ENCODE results near the gene DHX40. TPM values are rescaled to one million over a fixed set of nuclear protein-coding genes. Genes with fewer than 3 reads are reported as not detected.

Gene DHX40
- total and polyA plus RNA-seq, 8 donors, result 6.6 to 21.2 (median 15.7) TPM

DNA sequence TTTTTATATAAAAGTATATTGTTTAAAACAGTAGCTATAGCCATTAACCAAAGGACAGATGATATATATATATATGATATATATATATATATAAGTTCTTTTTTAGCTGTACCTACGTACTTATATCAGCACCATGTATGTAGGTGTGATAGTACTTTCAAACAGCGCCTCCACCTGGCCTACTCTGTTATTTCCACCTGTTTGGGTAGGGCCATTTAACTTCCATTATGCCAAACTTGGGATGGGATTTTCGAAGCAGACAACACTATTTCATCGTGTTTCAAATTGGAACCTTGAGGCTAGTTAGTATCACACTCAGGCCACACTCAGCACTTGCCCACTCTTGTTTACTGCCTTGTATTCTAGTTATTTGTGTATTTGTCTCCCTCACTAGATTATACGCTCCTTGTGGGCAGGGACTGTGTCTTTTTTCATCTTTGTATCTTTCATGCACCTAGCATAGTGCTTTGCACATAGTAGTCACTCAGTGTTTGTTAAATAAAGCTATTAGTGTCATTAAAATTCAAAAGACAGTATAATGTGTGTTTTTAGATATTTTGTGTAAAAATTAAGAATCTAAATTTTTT is 42.5 kb downstream of the DHX40 start:
- TF ChIP-seq, protein P1, sequence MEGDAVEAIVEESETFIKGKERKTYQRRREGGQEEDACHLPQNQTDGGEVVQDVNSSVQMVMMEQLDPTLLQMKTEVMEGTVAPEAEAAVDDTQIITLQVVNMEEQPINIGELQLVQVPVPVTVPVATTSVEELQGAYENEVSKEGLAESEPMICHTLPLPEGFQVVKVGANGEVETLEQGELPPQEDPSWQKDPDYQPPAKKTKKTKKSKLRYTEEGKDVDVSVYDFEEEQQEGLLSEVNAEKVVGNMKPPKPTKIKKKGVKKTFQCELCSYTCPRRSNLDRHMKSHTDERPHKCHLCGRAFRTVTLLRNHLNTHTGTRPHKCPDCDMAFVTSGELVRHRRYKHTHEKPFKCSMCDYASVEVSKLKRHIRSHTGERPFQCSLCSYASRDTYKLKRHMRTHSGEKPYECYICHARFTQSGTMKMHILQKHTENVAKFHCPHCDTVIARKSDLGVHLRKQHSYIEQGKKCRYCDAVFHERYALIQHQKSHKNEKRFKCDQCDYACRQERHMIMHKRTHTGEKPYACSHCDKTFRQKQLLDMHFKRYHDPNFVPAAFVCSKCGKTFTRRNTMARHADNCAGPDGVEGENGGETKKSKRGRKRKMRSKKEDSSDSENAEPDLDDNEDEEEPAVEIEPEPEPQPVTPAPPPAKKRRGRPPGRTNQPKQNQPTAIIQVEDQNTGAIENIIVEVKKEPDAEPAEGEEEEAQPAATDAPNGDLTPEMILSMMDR (IDR thresholded peaks at IDR 0.05), result no peak
- intact Hi-C loops (cut with DNase I), result no loop called here
- Histone ChIP-seq H3K27ac (no peak overlapping the region), H3K4me3 (no peak overlapping the region), H3K27me3 (no peaks in the 10 kb centered on the region), H3K4me1 (no peaks in the 10 kb centered on the region), H3K9me3 (no peaks in the 10 kb centered on the region), H3K36me3 (peaks cover 3 to 35% (median 7%) of the 10 kb centered on the region in 3 donors)
- DNase-seq (no peak), ATAC-seq (no peak), FAIRE-seq (no peak)
- WGBS, 2 donors, result 85 to 89% methylated on average over 5 of the region's 5 CpGs

- intact Hi-C loops (cut with DNase I), result no loop called here
- H3K27ac ChIP-seq, result no peak overlapping the region
- DNase-seq, result no peak
- H3K36me3 ChIP-seq, result peaks cover 0 to 15% (median 3%) of the 10 kb centered on the region in 3 donors
- no peaks in the 10 kb centered on the region for H3K9me3 ChIP-seq
- H3K4me1 ChIP-seq, result no peaks in the 10 kb centered on the region
- no peaks in the 10 kb centered on the region for H3K27me3 ChIP-seq
- no peak overlapping the region for H3K4me3 ChIP-seq
- FAIRE-seq, result no peak
- TF ChIP-seq, protein P1 (IDR thresholded peaks at IDR 0.05), result no peak
- ATAC-seq, result no peak
Observed at GRCh38 chr17:59611503-59611902, 46.1 kb downstream of the DHX40 start.

DNA sequence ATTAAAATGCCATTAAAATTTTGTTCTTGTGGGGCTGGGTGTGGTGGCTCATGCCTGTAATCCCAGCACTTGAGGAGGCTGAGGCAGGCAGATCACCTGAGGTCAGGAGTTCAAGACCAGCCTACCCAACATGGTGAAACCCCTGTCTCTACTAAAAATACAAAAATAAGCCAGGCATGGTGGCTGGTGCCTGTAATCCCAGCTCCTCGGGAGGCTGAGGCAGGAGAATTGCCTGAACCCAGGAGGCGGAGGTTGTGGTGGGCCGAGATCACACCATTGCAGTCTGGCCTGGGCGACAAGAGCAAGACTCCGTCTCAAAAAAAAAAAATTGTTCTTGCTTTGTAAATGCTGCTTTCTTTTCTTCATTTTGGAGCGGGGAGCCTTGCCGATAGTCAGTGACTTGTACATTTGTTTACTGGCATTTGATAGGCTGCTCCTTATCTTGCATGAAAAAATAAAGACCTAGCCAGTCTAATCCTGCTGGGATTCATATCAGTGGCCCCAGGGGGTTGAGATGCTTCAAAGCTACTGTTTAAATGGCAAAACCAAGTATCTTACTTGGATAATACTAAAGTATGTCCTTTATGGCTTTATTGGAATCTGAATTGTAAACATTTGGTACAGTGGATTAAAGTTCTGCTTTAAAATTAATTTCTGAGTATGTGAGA is 51.0 kb downstream of the DHX40 start:
- 91 to 92% methylated on average over 7 of the region's 7 CpGs for WGBS, 2 donors
- no peaks in the 10 kb centered on the region for H3K27me3 ChIP-seq
- no peak for FAIRE-seq
- peaks cover under 1 to 11% (median 1%) of the 10 kb centered on the region in 3 donors for H3K4me1 ChIP-seq
- DNase-seq, result no peak
- intact Hi-C loops (cut with DNase I), result no loop called here
- no peaks in the 10 kb centered on the region for H3K36me3 ChIP-seq
- no peak for ATAC-seq
- H3K9me3 ChIP-seq, result no peaks in the 10 kb centered on the region
- TF ChIP-seq, protein P1 (IDR thresholded peaks at IDR 0.05), result no peak
- H3K4me3 ChIP-seq, result no peak overlapping the region
- no peak overlapping the region for H3K27ac ChIP-seq

- Histone ChIP-seq H3K4me3 (no peak overlapping the region), H3K9me3 (no peaks in the 10 kb centered on the region), H3K36me3 (no peaks in the 10 kb centered on the region), H3K27me3 (no peaks in the 10 kb centered on the region), H3K4me1 (peaks cover 8 to 20% (median 9%) of the 10 kb centered on the region in 3 donors), H3K27ac (peak overlapping the region in 1 of 4 donors; percentile 99)
- FAIRE-seq (no peak), ATAC-seq (no peak), DNase-seq (no peak)
- intact Hi-C loops (cut with DNase I), result no loop called here
- 74 to 77% methylated on average over 1 of the region's 1 CpG for WGBS, 2 donors
- TF ChIP-seq, protein P1 (IDR thresholded peaks at IDR 0.05), result no peak
Observed at GRCh38 chr17:59617156-59617732, 51.8 kb downstream of the DHX40 start.

DNA sequence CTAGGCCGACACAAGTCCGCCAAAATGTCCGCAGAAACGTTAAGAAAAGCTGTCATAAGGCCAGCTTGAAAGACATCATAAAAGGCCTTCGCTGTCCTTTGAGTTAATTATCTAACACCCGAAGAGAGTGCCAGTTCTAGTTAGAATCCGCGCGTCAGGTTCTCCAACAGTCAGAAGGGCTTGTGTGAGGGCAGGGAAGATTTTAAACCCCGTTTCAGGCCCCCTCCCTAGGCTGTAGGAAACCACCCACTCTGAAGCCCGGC is 53.6 kb downstream of the DHX40 start:
- DNase-seq (no peak), FAIRE-seq (no peak), ATAC-seq (no peak)
- Histone ChIP-seq H3K27me3 (no peaks in the 10 kb centered on the region), H3K27ac (peak overlapping the region; percentile 92 to 99 (median 96)), H3K4me3 (peak overlapping the region; percentile 78 to 92 (median 82)), H3K36me3 (no peaks in the 10 kb centered on the region), H3K9me3 (no peaks in the 10 kb centered on the region), H3K4me1 (peaks cover 8 to 36% (median 24%) of the 10 kb centered on the region in 3 donors)
- 0 to 1% methylated on average over 11 of the region's 11 CpGs for WGBS, 2 donors
- intact Hi-C loops (cut with DNase I), result no loop called here
- TF ChIP-seq, protein P1 (IDR thresholded peaks at IDR 0.05), result no peak

All from pancreas (tissue), 10 donors.